Occipital lobe (tissue), 2 donors: Measurements from ENCODE around the gene GPAT3. TPM values are rescaled to one million over a fixed set of nuclear protein-coding genes. Genes with fewer than 3 reads are reported as not detected.
"Not testable (repeated sequence)": the region's sequence is repeated elsewhere in the genome, so short reads cannot be mapped to it uniquely, and the experiment has no call there.

Experiments used
- DNase-seq: peaks from one replicate; lab custom pipeline; 2025; lab: John Stamatoyannopoulos, UW
- total RNA-seq: library from RNA; depleted of rRNA; stranded (reverse); fragments of >200 nt; gene quantifications from one replicate; pipeline ENCODE4 v1.2.3, GENCODE V29; 2014

Gene GPAT3
- total RNA-seq, 1 donor from 2014 or later: not detected

GRCh38 chr4:83603129-83603528, 67.2 kb downstream of the GPAT3 start:
- DNase-seq: no peak

GRCh38 chr4:83604321-83604720, 68.4 kb downstream of the GPAT3 start:
- DNase-seq: no peak

GRCh38 chr4:83605210-83605609, 69.3 kb downstream of the GPAT3 start:
- DNase-seq: no peak

GRCh38 chr4:83605744-83606172, 69.8 kb downstream of the GPAT3 start:
- no peak for DNase-seq

- no peak for DNase-seq
Measured at GRCh38 chr4:83606460-83606859, 70.6 kb downstream of the GPAT3 start.

- no peak for DNase-seq
Measured at GRCh38 chr4:83606898-83607297, 71.0 kb downstream of the GPAT3 start.

- no peak for DNase-seq
Measured at GRCh38 chr4:83609365-83609764, 73.5 kb downstream of the GPAT3 start.

- DNase-seq: no peak
Measured at GRCh38 chr4:83610729-83611128, 74.8 kb downstream of the GPAT3 start.

GRCh38 chr4:83613023-83613422, 77.1 kb downstream of the GPAT3 start:
- DNase-seq: no peak

- no peak for DNase-seq
Measured at GRCh38 chr4:83613994-83614393, 78.1 kb downstream of the GPAT3 start.

- no peak for DNase-seq
Measured at GRCh38 chr4:83616252-83616651, 80.3 kb downstream of the GPAT3 start.

- no peak for DNase-seq
Measured at GRCh38 chr4:83617371-83618035, 81.6 kb downstream of the GPAT3 start.

- DNase-seq: no peak
Measured at GRCh38 chr4:83618431-83618830, 82.5 kb downstream of the GPAT3 start.

- DNase-seq: no peak
Measured at GRCh38 chr4:83618991-83619645, 83.2 kb downstream of the GPAT3 start.

GRCh38 chr4:83622127-83622526, 86.2 kb downstream of the GPAT3 start:
- DNase-seq: not testable (repeated sequence)

- no peak for DNase-seq
Measured at GRCh38 chr4:83625821-83626220, 89.9 kb downstream of the GPAT3 start.

GRCh38 chr4:83626245-83626836, 90.4 kb downstream of the GPAT3 start:
- DNase-seq: no peak

- no peak for DNase-seq
Measured at GRCh38 chr4:83629945-83630721, 94.2 kb downstream of the GPAT3 start.

GRCh38 chr4:83631066-83631465, 95.2 kb downstream of the GPAT3 start:
- DNase-seq: no peak

- no peak for DNase-seq
Measured at GRCh38 chr4:83636930-83637329, 101.0 kb downstream of the GPAT3 start.

- DNase-seq: no peak
Measured at GRCh38 chr4:83639849-83640493, 104.1 kb downstream of the GPAT3 start.

- DNase-seq: no peak
Measured at GRCh38 chr4:83643036-83643435, 107.1 kb downstream of the GPAT3 start.
